H1 (cell line): ENCODE data around the gene TCEA2.

Source experiments
- CEBPB ChIP-seq: IDR thresholded peaks from 2 replicates; pipeline ENCODE4 v1.6.1; 2012; ENCODE audit warnings: low read depth, low read length
- EP300 ChIP-seq, 2 experiments: IDR thresholded peaks; 1 replicate in 1 of 2; 2 replicates in 1 of 2; pipeline ENCODE4 v1.6.1; 2011 to 2012; ENCODE audit warnings: low read depth in 2 of 2, low read length in 2 of 2, mild to moderate bottlenecking in 2 of 2, borderline replicate concordance in 1 of 2, inconsistent platforms in 1 of 2, moderate library complexity in 1 of 2
- POLR2AphosphoS5 ChIP-seq: IDR thresholded peaks from 2 replicates; pipeline ENCODE4 v1.6.1; 2011; ENCODE audit warnings: low read depth, low read length
- RAD21 ChIP-seq, 2 experiments: IDR thresholded peaks in 1 of 2; conservative IDR thresholded peaks in 1 of 2; 2 replicates each; pipeline ENCODE4 v1.6.1; 2011; ENCODE audit warnings: low read depth in 2 of 2, low read length in 2 of 2, improper control_type of control experiment in 1 of 2, inconsistent platforms in 1 of 2, mild to moderate bottlenecking in 1 of 2, moderate library complexity in 1 of 2
- RFX5 ChIP-seq: IDR thresholded peaks from 2 replicates; pipeline ENCODE4 v1.6.1; 2011; ENCODE audit warnings: low read depth, low read length, improper control_type of control experiment, borderline replicate concordance
- SIN3A ChIP-seq, 2 experiments: IDR thresholded peaks in 1 of 2; conservative IDR thresholded peaks in 1 of 2; 2 replicates each; pipeline ENCODE4 v1.6.1; 2011 to 2012; ENCODE audit warnings: low read length in 2 of 2, improper control_type of control experiment in 1 of 2, low read depth in 1 of 2, mild to moderate bottlenecking in 1 of 2
- SIRT6 ChIP-seq: IDR thresholded peaks from one replicate; pipeline ENCODE4 v1.7.1; 2012; ENCODE audit warnings: low read length, inconsistent platforms
- SRF ChIP-seq: IDR thresholded peaks from 2 replicates; pipeline ENCODE4 v1.6.1; 2011; ENCODE audit warnings: mild to moderate bottlenecking, low read depth, low read length, moderate library complexity
- TF ChIP-seq, protein P1 (sequence below): IDR thresholded peaks from 2 replicates; pipeline ENCODE4 v1.6.1; 2012; ENCODE audit warnings: inconsistent platforms
- TF ChIP-seq, protein P2 (sequence below): IDR thresholded peaks from 2 replicates; pipeline ENCODE4 v1.6.1; 2011; ENCODE audit warnings: low read length, improper control_type of control experiment
- TF ChIP-seq, protein P3 (sequence below), 3 experiments: IDR thresholded peaks; 1 replicate in 2 of 3; 2 replicates in 1 of 3; pipeline versions ENCODE4 v1.5.1 to v1.6.1; 2011; ENCODE audit warnings: low read length in 3 of 3, mild to moderate bottlenecking in 3 of 3, inconsistent platforms in 2 of 3, low read depth in 1 of 3, moderate library complexity in 1 of 3; ENCODE audit not compliant: insufficient read depth in 1 of 3; ENCODE audit errors: control extremely low read depth in 1 of 3

DNA sequence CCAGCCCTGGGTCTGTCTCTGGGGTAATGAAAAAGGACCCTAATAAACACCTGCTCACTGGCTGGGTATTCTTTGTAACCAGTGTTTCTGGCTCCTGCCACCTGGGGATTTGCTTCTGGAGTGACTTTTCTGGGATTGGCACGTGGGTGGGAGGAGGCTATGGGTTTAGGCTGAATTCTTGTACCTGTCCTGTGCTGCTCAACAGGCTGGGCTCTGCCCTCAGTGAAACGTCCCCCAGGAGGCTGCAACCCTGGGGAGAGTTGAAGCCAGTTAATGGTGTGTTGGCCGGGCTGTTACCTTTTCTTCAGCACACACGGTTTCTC is 37.5 kb downstream of the TCEA2 start:
- no peak for TF ChIP-seq RFX5
- TF ChIP-seq EP300 (IDR thresholded peaks at IDR 0.05; ENCODE audit: borderline replicate concordance in 1 of 2, low read depth in 2 of 2, low read length in 2 of 2): no peak
- TF ChIP-seq POLR2AphosphoS5: no peak
- TF ChIP-seq, protein P1, sequence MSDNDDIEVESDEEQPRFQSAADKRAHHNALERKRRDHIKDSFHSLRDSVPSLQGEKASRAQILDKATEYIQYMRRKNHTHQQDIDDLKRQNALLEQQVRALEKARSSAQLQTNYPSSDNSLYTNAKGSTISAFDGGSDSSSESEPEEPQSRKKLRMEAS: no peak
- no peak for TF ChIP-seq RAD21 (IDR thresholded peaks at IDR 0.05 in 1 of 2, conservative IDR thresholded peaks at IDR 0.05 in 1 of 2; ENCODE audit: low read depth in 2 of 2, low read length in 2 of 2)
- TF ChIP-seq, protein P2, sequence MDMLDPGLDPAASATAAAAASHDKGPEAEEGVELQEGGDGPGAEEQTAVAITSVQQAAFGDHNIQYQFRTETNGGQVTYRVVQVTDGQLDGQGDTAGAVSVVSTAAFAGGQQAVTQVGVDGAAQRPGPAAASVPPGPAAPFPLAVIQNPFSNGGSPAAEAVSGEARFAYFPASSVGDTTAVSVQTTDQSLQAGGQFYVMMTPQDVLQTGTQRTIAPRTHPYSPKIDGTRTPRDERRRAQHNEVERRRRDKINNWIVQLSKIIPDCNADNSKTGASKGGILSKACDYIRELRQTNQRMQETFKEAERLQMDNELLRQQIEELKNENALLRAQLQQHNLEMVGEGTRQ: no peak
- no peak for TF ChIP-seq SIN3A (conservative IDR thresholded peaks at IDR 0.05 in 1 of 2, IDR thresholded peaks at IDR 0.05 in 1 of 2; ENCODE audit: low read depth in 1 of 2, low read length in 2 of 2)
- TF ChIP-seq, protein P3, sequence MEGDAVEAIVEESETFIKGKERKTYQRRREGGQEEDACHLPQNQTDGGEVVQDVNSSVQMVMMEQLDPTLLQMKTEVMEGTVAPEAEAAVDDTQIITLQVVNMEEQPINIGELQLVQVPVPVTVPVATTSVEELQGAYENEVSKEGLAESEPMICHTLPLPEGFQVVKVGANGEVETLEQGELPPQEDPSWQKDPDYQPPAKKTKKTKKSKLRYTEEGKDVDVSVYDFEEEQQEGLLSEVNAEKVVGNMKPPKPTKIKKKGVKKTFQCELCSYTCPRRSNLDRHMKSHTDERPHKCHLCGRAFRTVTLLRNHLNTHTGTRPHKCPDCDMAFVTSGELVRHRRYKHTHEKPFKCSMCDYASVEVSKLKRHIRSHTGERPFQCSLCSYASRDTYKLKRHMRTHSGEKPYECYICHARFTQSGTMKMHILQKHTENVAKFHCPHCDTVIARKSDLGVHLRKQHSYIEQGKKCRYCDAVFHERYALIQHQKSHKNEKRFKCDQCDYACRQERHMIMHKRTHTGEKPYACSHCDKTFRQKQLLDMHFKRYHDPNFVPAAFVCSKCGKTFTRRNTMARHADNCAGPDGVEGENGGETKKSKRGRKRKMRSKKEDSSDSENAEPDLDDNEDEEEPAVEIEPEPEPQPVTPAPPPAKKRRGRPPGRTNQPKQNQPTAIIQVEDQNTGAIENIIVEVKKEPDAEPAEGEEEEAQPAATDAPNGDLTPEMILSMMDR (IDR thresholded peaks at IDR 0.05; ENCODE audit: control extremely low read depth in 1 of 3, insufficient read depth in 1 of 3, low read depth in 1 of 3, low read length in 3 of 3): no peak
- no peak for TF ChIP-seq SIRT6
- TF ChIP-seq SRF: no peak
- TF ChIP-seq CEBPB: no peak
